SH-SY5Y (cell line): Measurements from ENCODE around the gene BRD4.

Experiments
- GATA2 ChIP-seq: IDR thresholded peaks from 2 replicates; pipeline ENCODE4 v1.6.1; 2011; ENCODE audit warnings: mild to moderate bottlenecking, low read depth, low read length
- GATA3 ChIP-seq: IDR thresholded peaks from 2 replicates; pipeline ENCODE4 v1.6.1; 2011; ENCODE audit warnings: low read depth, mild to moderate bottlenecking, low read length, moderate library complexity

Gene BRD4

DNA sequence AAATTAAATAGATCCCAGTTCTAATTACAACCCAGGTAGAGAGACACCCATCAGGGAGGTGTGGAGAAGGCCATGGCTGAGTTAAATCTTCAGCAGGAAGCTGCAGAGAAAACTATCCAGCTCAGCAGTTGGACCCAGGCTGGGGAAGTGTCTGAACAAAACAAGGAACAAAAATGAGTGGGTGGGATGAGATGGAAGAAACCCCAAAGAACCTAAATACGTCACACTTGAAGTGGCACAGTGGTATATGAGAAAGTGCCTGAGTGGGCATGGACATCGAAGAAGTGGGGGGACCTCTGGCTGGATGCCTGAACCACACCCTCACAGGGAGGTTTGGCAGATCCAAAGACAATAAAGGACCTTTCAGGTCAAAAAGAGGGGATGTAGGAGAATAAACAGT, 96.6 kb downstream of the BRD4 start:
- TF ChIP-seq GATA3 (no peak), GATA2 (no peak)

GRCh38 chr19:15234431-15235130, 97.8 kb downstream of the BRD4 start:
- no peak for TF ChIP-seq GATA3

- TF ChIP-seq GATA3 (no peak), GATA2 (no peak)
Observed at GRCh38 chr19:15231271-15231670, 101.1 kb downstream of the BRD4 start.

DNA sequence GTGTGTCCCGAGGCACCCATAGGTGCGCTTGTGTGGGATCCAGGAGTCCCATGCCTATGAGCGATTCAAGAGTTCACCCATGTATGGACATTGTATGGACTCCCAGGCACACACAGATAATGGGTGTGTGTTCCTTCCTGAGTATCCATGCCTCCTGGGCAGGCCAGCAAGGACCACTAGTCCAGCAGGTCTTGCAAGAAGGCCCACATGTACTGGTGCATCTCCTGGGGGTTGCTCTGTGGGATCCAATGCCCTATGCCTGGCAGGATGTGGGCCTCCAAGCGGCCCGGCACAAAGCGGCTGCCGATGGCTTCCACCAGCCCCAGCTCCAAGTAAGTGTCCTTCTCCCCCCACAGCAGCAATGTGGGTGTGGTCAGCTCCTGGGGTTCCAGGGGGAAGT, 105.1 kb downstream of the BRD4 start:
- TF ChIP-seq GATA3 (no peak), GATA2 (no peak)

DNA sequence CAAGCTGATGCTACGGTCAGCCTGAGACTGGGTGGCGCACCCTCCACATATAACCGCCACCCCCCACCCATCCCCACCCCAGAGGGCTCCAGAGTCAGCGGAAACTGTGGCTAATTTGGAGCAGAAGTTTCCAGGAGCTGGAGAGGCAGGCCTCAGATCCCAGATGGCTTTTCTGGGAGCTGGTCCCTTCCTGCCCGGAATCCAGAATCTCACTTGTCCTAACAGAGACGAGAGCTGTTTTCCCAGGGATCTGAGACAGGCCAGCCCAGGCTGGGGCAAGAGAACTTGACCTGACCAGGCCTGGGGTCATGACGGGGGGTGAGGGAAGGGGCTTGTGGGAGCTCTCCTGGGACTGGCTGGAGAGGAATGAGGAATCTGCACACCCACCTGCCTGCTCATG, 106.6 kb downstream of the BRD4 start:
- no peak for TF ChIP-seq GATA2
- no peak for TF ChIP-seq GATA3

DNA sequence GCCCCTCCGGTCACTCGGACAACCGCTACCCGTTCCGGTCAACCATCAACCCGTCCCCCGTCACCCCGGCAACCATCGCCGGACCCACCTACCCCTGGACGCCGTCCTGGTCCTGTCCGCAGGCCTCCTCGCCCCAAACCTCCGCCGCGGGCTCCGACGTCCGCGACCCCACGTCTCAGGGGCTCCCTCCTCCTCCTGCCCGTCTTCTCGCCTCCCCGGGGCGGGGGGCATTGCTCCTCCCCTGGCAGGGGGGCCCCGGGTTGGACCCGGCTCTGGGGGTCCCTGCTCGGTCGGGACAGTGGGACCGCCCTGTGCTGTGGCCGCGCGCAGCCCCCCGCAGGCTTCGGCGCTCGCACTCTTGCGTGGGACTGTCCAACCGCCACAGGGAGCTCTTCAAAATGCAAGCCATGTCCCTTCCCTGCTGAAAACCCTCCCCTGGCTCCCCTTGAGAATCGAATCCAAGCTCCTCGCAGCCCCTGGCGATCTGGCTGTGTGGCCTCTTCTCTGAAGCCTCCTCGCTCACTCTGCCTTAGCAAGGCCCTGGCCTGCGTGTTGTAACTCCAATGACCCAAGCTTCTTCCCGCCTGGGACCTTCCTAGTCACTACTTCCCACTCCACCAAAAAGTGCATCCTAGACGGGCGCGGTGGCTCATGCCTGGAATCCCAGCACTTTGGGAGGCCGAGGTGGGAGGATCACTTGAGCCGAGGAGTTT, 108.5 kb downstream of the BRD4 start:
- no peak for TF ChIP-seq GATA2
- no peak for TF ChIP-seq GATA3

GRCh38 chr19:15222738-15223648, 109.3 kb downstream of the BRD4 start:
- TF ChIP-seq GATA2 (no peak), GATA3 (no peak)

GRCh38 chr19:15220833-15221232, 111.5 kb downstream of the BRD4 start:
- TF ChIP-seq GATA2 (no peak), GATA3 (no peak)

- TF ChIP-seq GATA3 = no peak
- no peak for TF ChIP-seq GATA2
Observed at GRCh38 chr19:15218501-15218900, 113.8 kb downstream of the BRD4 start.

GRCh38 chr19:15216363-15216762, 116.0 kb downstream of the BRD4 start:
- no peak for TF ChIP-seq GATA3
- no peak for TF ChIP-seq GATA2

DNA sequence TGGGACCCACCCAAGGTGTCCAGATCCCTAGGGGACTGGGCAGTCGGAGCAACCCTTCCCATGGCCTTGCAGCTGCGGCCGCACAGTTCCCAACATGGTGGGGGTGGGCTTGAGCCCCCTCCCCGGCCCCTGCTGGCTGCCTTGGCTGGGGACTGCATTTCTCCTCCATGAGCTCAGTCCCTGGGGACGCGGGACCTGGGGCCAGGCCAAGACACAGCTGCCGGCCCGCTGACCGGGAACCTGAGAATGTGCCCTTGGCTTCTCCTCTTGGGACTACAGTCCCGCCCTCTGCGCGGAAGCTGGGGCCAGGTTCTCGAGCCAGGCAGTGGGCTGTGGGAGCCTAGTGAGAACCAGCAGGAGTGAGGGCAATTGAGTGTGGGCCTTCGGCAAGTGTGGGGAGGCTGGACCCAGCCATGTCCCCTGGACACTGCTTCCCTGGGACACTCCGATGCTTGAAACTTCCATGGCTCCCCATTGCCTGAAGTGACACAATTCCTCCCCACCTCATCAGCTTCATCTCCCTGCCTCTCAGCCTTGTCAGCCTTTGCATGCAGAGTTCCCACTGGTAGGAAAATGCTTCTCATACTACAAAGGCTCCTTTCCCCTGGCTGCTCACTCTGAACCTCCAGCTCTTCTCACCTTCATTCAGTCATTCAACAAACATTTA, 118.5 kb downstream of the BRD4 start:
- TF ChIP-seq GATA2 (no peak), GATA3 (no peak)

DNA sequence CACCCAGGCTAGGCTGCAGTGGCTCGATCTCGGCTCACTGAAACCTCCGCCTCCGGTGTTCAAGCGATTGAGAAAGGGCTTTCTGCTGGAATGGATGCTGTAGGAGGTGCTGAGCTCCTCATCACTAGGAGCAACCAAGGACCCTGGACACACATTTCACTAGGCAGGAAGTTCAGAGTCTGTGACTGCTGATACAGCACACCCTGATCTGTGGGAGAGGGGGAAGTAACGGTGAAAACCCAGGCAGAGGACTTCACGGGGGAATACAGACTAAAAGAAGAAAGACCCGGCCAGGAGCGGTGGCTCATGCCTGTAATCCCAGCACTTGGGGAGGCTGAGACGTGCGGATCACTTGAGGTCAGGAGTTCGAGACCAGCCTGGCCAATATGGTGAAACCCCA, 119.6 kb downstream of the BRD4 start:
- TF ChIP-seq GATA3 (no peak), GATA2 (no peak)

- TF ChIP-seq GATA3 = no peak
- no peak for TF ChIP-seq GATA2
Observed at GRCh38 chr19:15210323-15210781, 122.0 kb downstream of the BRD4 start.

- TF ChIP-seq GATA3 (no peak), GATA2 (no peak)
Observed at GRCh38 chr19:15201374-15202023, 130.8 kb downstream of the BRD4 start.
